Measurements from ENCODE around the gene RMDN3. TPM values are rescaled to one million over a fixed set of nuclear protein-coding genes. Genes with fewer than 3 reads are reported as not detected.
A peak's percentile ranks its signal among the peaks of the same experiment; 100 is the strongest.

The RMDN3 gene
- total and polyA plus RNA-seq, 9 of the 15 experiments (the other 6 are each of a cell fraction or from before 2014, with no cell fraction given): 8.1 to 38.2 (median 25.9) TPM

- no peak for TF ChIP-seq ARID3B (CRISPR knock-in tag; IDR thresholded peaks at IDR 0.05; ENCODE audit: borderline replicate concordance)
Measured at GRCh38 chr15:40721701-40722100, 33.4 kb downstream of the RMDN3 start (continued).

- Histone ChIP-seq H4K20me1 (replicated peaks; ENCODE audit: control insufficient read depth, insufficient read depth, low read length) (no peaks in the 10 kb centered on the region), H3K27me3 (ENCODE audit: control insufficient read depth in 2 of 2, insufficient read depth in 2 of 2, low read length in 2 of 2) (no peaks in the 10 kb centered on the region), H2AFZ (ENCODE audit: low read depth, low read length) (no peak overlapping the region), H3K79me2 (ENCODE audit: control insufficient read depth, insufficient read depth, low read length) (no peaks in the 10 kb centered on the region; the same call in 2 of the 3 replicates), H3K4me3 (no peak overlapping the region), H3K9ac (ENCODE audit: insufficient read depth in 1 of 2, low read depth in 2 of 2, low read length in 2 of 2) (no peak overlapping the region), H3K9me3 (replicated peaks; ENCODE audit: control insufficient read depth, insufficient read depth, low read depth, low read length) (no peaks in the 10 kb centered on the region), H3K9me1 (ENCODE audit: control insufficient read depth, insufficient read depth, low read length) (no peaks in the 10 kb centered on the region), H3K36me3 (ENCODE audit: control insufficient read depth, insufficient read depth, low read length) (peaks cover 81% of the 10 kb centered on the region), H3K4me2 (ENCODE audit: insufficient read depth, low read length) (no peak overlapping the region), H3K4me1 (replicated peaks in 1 of 2; ENCODE audit: control insufficient read depth in 2 of 2, insufficient read depth in 2 of 2, low read length in 2 of 2) (no peaks in the 10 kb centered on the region), H3K27ac (ENCODE audit: extremely low read depth, low read depth, low read length) (no peak overlapping the region)
- ChIA-PET CTCF (ENCODE audit: low intra/inter-chr PET ratio) (no interaction called here), POLR2A (interaction anchor here (0.7 to 0.8 kb wide), 2 partner anchors 22 to 315 kb away, joined by 5 to 6 read pairs; no protein-coding TSS in a partner anchor)
- no peak for DNase-seq (ENCODE audit: extremely low read depth in 1 of 4, low spot score in 3 of 4)
- intact Hi-C loops (cut with micrococcal nuclease): no loop called here
- BruUV-seq (replicated peaks): no TSS peak
- no peak for ATAC-seq
- no peak for TF ChIP-seq YY1 (IDR thresholded peaks at IDR 0.05; ENCODE audit: borderline replicate concordance in 1 of 3, control insufficient read depth in 1 of 3, extremely low read depth in 1 of 3, insufficient read depth in 3 of 3, insufficient read length in 1 of 3, insufficient replicate concordance in 2 of 3, low read depth in 1 of 3, low read length in 2 of 3)
- peak; percentile 79 for TF ChIP-seq SPI1 (IDR thresholded peaks at IDR 0.05; ENCODE audit: borderline replicate concordance, low read depth, low read length)
- no peak for TF ChIP-seq RAD51 (IDR thresholded peaks at IDR 0.05; ENCODE audit: borderline replicate concordance, low read depth)
- no peak for TF ChIP-seq MCM5 (IDR thresholded peaks at IDR 0.05; ENCODE audit: low read depth)
- in situ Hi-C loops (cut with MboI): no loop called here
- 97% methylated on average over 3 of the region's 6 CpGs for WGBS (ENCODE audit: insufficient coverage, low coverage, missing lambda C conversion rate)
- no peak for FAIRE-seq
Measured at GRCh38 chr15:40716165-40716564, 38.9 kb downstream of the RMDN3 start.

Measured in K562 (cell line).